BE2C (cell line): ENCODE measurements around the gene GPR107.

Experiments
- DNase-seq: peaks from one replicate; pipeline ENCODE4 v3.0.0-alpha.2; 2020
- H3K27me3 ChIP-seq: fragments of 250-450 bp; sonication (Bioruptor Pico); 2 replicates; pipeline ENCODE4 v1.5.1; 2020; ENCODE audit warnings: mild to moderate bottlenecking
- H3K36me3 ChIP-seq: fragments of 250-450 bp; sonication (Bioruptor Pico); 2 replicates; pipeline ENCODE4 v1.5.1; 2020; ENCODE audit warnings: mild to moderate bottlenecking
- H3K4me1 ChIP-seq: fragments of 250-450 bp; sonication (Bioruptor Pico); 2 replicates; pipeline ENCODE4 v1.5.1; 2020
- H3K4me3 ChIP-seq: 2 replicates; pipeline ENCODE4 v1.5.1; 2011; ENCODE audit warnings: low read depth, low read length
- H3K9me3 ChIP-seq: fragments of 250-450 bp; sonication (Bioruptor Pico); 2 replicates; pipeline ENCODE4 v1.5.1; 2020
- CTCF ChIP-seq: IDR thresholded peaks from 2 replicates; pipeline ENCODE4 v1.5.1; 2012; ENCODE audit warnings: mild to moderate bottlenecking, low read depth, low read length

GPR107 gene

GRCh38 chr9:130073373-130073772 lies 19.7 kb downstream of the GPR107 start:
- DNase-seq, result no peak
- no peaks in the 10 kb centered on the region for H3K4me1 ChIP-seq

GRCh38 chr9:130078547-130078946 lies 24.8 kb downstream of the GPR107 start:
- Histone ChIP-seq H3K9me3 (no peaks in the 10 kb centered on the region), H3K36me3 (peaks cover 61% of the 10 kb centered on the region), H3K27me3 (no peaks in the 10 kb centered on the region), H3K4me3 (no peak overlapping the region), H3K4me1 (no peaks in the 10 kb centered on the region)
- TF ChIP-seq CTCF, result no peak
- DNase-seq, result no peak

More at GRCh38 chr9:130073373-130073772, 19.7 kb downstream of the GPR107 start:
- no peaks in the 10 kb centered on the region for H3K9me3 ChIP-seq
- TF ChIP-seq CTCF, result no peak
- H3K27me3 ChIP-seq, result no peaks in the 10 kb centered on the region
- H3K36me3 ChIP-seq, result peaks cover 23% of the 10 kb centered on the region
- H3K4me3 ChIP-seq, result no peak overlapping the region

GRCh38 chr9:130084337-130084736 lies 30.6 kb downstream of the GPR107 start:
- Histone ChIP-seq H3K4me3 (no peak overlapping the region), H3K4me1 (no peaks in the 10 kb centered on the region), H3K36me3 (peaks cover 35% of the 10 kb centered on the region), H3K27me3 (no peaks in the 10 kb centered on the region), H3K9me3 (no peaks in the 10 kb centered on the region)
- no peak for TF ChIP-seq CTCF
- no peak for DNase-seq

GRCh38 chr9:130088051-130088450 lies 34.3 kb downstream of the GPR107 start:
- no peak for TF ChIP-seq CTCF
- DNase-seq, result no peak
- peaks cover 24% of the 10 kb centered on the region for H3K36me3 ChIP-seq

GRCh38 chr9:130089141-130089540 lies 35.4 kb downstream of the GPR107 start:
- Histone ChIP-seq H3K4me3 (no peak overlapping the region), H3K9me3 (no peaks in the 10 kb centered on the region), H3K36me3 (peaks cover 26% of the 10 kb centered on the region), H3K27me3 (no peaks in the 10 kb centered on the region), H3K4me1 (no peaks in the 10 kb centered on the region)
- DNase-seq, result no peak
- TF ChIP-seq CTCF, result no peak

More at GRCh38 chr9:130088051-130088450, 34.3 kb downstream of the GPR107 start:
- Histone ChIP-seq H3K9me3 (no peaks in the 10 kb centered on the region), H3K4me1 (no peaks in the 10 kb centered on the region), H3K27me3 (no peaks in the 10 kb centered on the region), H3K4me3 (no peak overlapping the region)

- no peak for TF ChIP-seq CTCF
- peaks cover 36% of the 10 kb centered on the region for H3K36me3 ChIP-seq
- no peak for DNase-seq
Measured at GRCh38 chr9:130090915-130091314, 37.2 kb downstream of the GPR107 start.

More at GRCh38 chr9:130090915-130091314, 37.2 kb downstream of the GPR107 start:
- Histone ChIP-seq H3K4me3 (no peak overlapping the region), H3K4me1 (no peaks in the 10 kb centered on the region), H3K27me3 (no peaks in the 10 kb centered on the region), H3K9me3 (no peaks in the 10 kb centered on the region)
